Astrocyte of the hippocampus (primary cell): ENCODE results near the gene CCDC89.
"Not testable (repeated sequence)": the region's sequence is repeated elsewhere in the genome, so short reads cannot be mapped to it uniquely, and the experiment has no call there.

Experiments
- DNase-seq: peaks from one replicate; pipeline ENCODE4 v3.0.0; 2011; ENCODE audit warnings: low read depth, low spot score

The CCDC89 gene

DNA sequence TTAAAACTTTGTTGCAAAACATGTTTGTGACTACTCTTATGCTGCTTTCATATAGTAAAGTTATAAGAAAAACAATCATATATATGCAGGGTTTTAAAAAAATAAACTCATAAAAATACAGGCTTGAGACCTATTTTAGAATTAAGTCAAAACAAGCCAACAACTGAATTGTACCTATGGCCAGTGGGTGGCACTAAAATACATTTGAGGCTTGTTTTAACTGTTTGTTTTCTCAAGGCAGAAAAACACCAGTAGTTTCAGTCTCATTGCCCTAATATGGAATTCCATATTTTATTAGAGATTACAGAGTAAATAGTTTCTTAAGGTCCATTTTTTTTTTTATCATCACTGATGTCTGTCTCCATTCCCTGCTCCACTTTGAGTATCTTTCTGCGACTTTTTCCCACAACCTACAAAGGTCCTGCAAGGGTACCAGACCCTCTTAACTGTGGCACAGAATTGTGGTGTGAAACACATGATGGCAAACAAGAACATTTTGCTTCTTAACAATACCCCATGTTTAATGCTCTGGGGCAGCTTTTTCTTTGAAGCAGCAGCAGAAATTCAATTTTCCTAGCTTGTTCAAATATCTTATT is 8.5 kb upstream of the CCDC89 start:
- DNase-seq = peak; percentile 58

DNA sequence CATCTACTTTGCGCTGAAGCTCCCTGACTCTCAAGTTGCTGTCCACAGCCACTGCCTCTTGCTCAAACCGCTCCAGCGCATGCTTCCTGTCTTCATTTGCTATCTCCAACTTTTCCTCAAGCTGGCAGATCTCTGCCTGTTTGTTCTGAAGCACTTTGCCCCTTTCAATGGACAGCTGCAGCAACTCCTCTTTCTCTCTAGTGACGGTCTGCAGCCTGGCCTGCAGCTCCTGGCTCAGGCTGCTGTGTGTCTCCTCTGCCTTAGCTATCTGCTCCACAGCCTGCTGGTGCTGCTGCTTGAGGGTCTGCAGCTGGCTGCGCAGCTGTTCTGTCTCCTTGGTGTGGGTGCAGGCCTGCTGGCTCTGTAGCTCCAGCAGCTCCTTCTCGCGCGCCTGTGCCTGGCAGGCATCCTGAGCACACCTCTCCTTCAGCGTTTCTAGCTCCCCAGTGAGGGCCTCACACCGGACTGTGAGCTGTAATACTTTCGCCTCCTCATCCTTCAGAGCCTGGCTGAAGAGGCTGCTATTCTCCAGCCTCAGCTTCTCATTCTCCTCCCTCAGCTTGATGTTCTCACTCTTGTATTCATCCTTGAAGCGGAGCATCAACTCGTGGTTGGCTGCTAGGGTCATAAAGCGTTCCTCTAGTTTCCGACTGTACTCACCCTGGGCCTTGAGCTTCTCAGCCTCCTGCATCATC is 723 bp downstream of the CCDC89 start:
- no peak for DNase-seq

- DNase-seq = peak; percentile 65
Observed at GRCh38 chr11:85682330-85683305, 3.4 kb downstream of the CCDC89 start.

DNA sequence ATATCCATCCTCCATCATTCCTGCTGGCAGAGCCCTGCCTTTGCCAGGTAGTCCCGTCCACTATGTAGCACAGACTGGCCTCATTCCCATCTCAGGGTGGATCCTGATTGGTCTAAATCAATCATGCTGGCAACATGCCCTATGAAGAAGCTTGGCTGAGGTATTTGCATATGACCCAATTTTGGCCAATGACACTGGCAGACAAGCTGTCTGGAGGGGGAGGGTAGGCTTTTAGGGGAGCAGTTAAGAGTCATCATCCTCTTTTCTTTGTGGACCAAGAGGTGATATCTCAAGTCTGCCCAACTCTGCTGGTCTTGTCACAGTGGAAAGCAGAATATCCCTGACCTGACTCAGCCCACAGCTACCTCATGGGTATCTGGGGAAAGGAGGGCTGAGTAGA is 5.1 kb downstream of the CCDC89 start:
- DNase-seq = no peak

- no peak for DNase-seq
Observed at GRCh38 chr11:85679576-85679975, 6.4 kb downstream of the CCDC89 start.

DNA sequence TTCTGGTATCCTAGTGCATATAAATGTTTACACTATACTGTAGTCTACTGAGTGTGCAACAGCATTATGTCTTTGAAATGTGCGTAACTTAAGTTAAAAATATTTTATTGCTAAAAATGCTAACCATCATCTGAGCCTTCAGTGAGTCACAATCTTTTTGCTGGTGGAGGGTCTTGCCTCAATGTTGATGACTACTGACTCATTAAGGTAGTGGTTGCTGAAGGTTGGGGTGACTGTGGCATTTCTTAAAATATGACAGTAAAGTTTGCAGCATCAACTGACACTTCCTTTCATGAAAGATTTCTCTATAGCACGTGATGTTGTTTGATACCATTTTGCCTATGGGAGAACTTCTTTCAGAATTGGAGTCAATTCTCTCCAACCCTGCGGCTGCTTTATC is 12.6 kb downstream of the CCDC89 start:
- DNase-seq = no peak

- no peak for DNase-seq
Observed at GRCh38 chr11:85672105-85672902, 13.7 kb downstream of the CCDC89 start.

DNA sequence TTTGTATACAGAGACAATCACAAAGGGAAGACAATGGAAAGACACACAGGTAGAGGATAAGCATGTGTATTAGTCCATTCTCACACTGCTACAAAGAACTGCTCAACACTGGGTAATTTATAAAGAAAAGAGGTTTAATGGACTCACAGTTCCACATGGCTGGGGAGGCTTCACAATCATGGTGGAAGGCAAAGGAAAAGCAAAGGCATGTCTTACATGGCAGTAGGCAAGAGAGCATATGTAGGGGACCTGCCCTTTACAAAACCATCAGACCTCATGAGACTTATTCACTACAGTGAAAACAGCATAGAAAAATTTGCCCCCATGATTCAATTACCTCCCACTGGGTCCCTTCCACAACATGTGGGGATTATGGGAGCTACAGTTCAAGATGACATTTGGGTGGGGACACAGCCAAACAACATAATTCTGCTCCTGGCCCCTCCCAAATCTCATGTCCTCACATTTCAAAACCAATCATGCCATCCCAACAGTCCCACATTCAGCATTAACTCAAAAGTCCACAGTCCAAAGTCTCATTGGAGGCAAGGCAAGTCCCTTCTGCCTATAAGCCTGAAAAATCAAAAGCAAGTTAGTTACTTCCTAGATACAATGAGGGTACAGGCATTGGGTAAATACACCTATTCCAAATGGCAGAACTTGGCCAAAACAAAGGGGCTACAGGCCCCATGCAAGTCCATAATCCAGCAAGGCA is 14.9 kb downstream of the CCDC89 start:
- not testable (repeated sequence) for DNase-seq

- DNase-seq = no peak
Observed at GRCh38 chr11:85668157-85668556, 17.8 kb downstream of the CCDC89 start.

- no peak for DNase-seq
Observed at GRCh38 chr11:85666687-85667086, 19.3 kb downstream of the CCDC89 start.

DNA sequence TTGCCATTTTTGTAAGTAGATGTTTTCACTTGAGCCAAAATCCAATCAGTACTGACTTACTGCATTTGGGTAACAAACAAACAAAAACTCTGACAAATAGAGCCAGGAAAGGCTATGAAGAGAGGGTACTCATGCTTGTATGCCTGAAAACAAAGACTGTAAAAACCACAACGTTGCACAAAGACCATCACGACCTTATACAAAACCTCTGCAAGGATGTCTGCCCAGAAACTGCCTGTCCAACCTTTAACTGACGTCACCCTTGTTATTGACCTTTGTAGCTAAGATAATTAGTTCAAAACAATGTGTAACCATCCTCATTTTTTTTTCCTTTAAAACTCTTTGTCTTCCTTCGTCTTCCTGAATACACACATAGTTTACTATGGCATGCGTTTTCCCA is 20.3 kb downstream of the CCDC89 start:
- peak; percentile 58 for DNase-seq

- DNase-seq = peak; percentile 98
Observed at GRCh38 chr11:85664615-85665481, 21.1 kb downstream of the CCDC89 start, which contains the start of gene CREBZF. Gene CREBZF (minus strand): TSS chr11:85665129. CDS start chr11:85664875, 254 bp downstream.

- DNase-seq = peak; percentile 81
Observed at GRCh38 chr11:85663753-85664614, 22.0 kb downstream of the CCDC89 start.

- peak; percentile 20 for DNase-seq
Observed at GRCh38 chr11:85663080-85663752, 22.8 kb downstream of the CCDC89 start.

DNA sequence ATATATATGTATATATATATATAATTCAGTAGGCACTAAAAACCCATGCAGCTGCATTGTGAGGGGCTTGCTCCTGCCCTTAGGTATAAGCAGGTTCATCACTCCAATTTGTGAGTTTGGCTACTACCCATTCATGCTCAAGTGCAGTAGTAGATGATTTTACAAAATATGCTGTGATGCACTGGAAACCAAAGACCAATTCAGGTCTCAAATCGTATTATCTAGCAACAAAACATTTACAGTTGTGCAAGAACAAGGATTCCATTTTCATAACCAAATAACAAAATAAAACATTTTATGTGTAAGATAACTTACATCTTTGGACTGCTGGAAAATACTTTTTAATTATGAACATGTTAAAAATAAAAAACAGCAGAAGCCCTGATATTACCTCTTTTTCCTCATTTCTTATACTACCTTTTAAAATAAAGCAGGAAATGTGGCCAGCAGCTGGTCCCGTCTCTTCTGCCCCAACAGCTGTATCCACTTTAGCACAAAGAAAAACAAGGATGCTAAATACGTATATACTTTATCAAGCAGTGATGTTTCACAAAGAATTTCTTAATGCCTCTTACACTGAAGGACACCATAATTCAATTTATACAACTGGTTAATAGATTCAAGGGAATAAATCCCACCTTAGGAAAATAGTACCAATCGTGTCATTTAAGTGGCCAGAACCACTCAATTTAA is 23.9 kb downstream of the CCDC89 start:
- DNase-seq = no peak

GRCh38 chr11:85658180-85658579 is 27.8 kb downstream of the CCDC89 start:
- no peak for DNase-seq

DNA sequence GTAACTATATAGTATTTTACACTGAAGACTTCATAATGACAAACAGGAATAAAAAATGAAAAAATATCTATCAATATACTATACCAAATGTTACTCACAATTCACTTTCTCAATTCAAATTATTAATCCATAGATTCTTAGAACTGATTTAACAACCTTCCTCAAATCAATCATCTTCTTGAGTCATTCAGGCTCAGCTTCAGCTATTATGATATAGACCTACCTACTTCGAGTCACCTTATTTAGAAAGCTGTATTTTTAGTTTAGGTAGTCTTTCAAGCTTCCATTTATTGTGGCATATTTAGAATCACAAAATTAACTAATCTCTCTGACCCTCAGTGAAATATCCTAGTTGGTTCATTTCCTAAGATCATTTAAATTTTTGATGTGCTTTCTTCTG is 29.2 kb downstream of the CCDC89 start:
- no peak for DNase-seq

DNA sequence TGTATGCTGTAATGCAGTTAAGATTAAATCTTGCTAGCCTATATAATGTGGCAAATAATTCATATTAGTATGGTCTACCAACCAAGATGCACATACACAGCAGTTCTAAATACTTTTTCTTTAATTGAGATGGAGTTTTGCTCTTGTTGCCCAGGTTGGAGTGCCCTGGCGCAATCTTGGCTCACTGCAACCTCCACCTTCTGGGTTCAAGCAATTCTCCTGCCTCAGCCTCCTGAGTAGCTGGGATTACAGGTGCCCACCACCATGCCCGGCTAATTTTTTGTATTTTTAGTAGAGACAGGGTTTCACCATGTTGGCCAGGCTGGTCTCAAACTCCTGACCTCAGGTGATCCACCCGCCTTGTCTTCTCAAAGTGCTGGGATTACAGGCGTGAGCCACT is 31.7 kb downstream of the CCDC89 start:
- DNase-seq = not testable (repeated sequence)
